Spleen (tissue), 11 donors: Measurements from ENCODE around the gene ERV3-1. TPM values are rescaled to one million over a fixed set of nuclear protein-coding genes. Genes with fewer than 3 reads are reported as not detected.

Experiments
- DNase-seq: peaks from one replicate; pipeline ENCODE4 v3.0.0-alpha.2; 2020
- H3K27ac ChIP-seq, 8 donors: fragments of 200-600 bp; sonication (generic) in 7 of 8; 1 replicate in 4 of 8; 2 replicates in 4 of 8; pipeline versions ENCODE4 v1.5.0 to v1.8.0; 2016 to 2021; ENCODE audit warnings: inconsistent platforms in 4 of 8, mild to moderate bottlenecking in 4 of 8, moderate library complexity in 1 of 8
- H3K27me3 ChIP-seq, 7 donors: fragments of 200-600 bp; sonication (generic) in 6 of 7; replicated peaks in 1 of 7; 1 replicate in 4 of 7; 2 replicates in 3 of 7; pipeline versions ENCODE4 v1.5.0 to v1.8.0; 2016 to 2021; ENCODE audit warnings: inconsistent platforms in 3 of 7, mild to moderate bottlenecking in 1 of 7
- H3K36me3 ChIP-seq, 6 donors: fragments of 200-600 bp; sonication (generic) in 5 of 6; 1 replicate in 4 of 6; 2 replicates in 2 of 6; pipeline versions ENCODE4 v1.5.0 to v1.8.0; 2016 to 2021; ENCODE audit warnings: inconsistent platforms in 2 of 6
- H3K4me1 ChIP-seq, 6 donors: fragments of 200-600 bp; sonication (generic) in 5 of 6; 1 replicate in 3 of 6; 2 replicates in 3 of 6; pipeline versions ENCODE4 v1.5.0 to v1.8.0; 2016 to 2021; ENCODE audit warnings: inconsistent platforms in 3 of 6
- H3K4me3 ChIP-seq, 8 donors: fragments of 200-600 bp; sonication (generic) in 7 of 8; 1 replicate in 4 of 8; 2 replicates in 4 of 8; pipeline versions ENCODE4 v1.5.0 to v1.8.0; 2016 to 2021; ENCODE audit warnings: inconsistent platforms in 4 of 8, mild to moderate bottlenecking in 4 of 8, moderate library complexity in 2 of 8
- H3K9me3 ChIP-seq, 8 donors: fragments of 200-600 bp; sonication (generic) in 7 of 8; 1 replicate in 4 of 8; 2 replicates in 4 of 8; pipeline versions ENCODE4 v1.5.0 to v1.8.0; 2016 to 2021; ENCODE audit warnings: inconsistent platforms in 4 of 8
- CTCF ChIP-seq, 11 experiments: fragments of 200-600 bp in 7 of 11; fragments of 450-650 bp in 4 of 11; sonication (generic) in 4 of 11; IDR thresholded peaks in 8 of 11; conservative IDR thresholded peaks in 3 of 11; 1 replicate in 7 of 11; 2 replicates in 4 of 11; pipeline versions ENCODE4 v1.4.0 to v1.8.0; 2016 to 2021; ENCODE audit warnings: antibody characterized with exemption in 11 of 11, inconsistent platforms in 4 of 11, mild to moderate bottlenecking in 1 of 11
- POLR2A ChIP-seq, 3 donors: fragments of 450-650 bp; IDR thresholded peaks; one replicate each; pipeline ENCODE4 v1.5.1; 2017; ENCODE audit warnings: antibody characterized with exemption in 3 of 3, mild to moderate bottlenecking in 1 of 3
- POLR2AphosphoS5 ChIP-seq, 3 donors: sonication (generic); formaldehyde crosslinking; IDR thresholded peaks; one replicate each; pipeline ENCODE4 v1.5.1; 2017; ENCODE audit warnings: antibody characterized with exemption in 3 of 3
- WGBS, 5 donors: extraction: QIAGEN DNeasy Blood & Tissue Kit in 3 of 5; methylation state at CpG; one replicate each; pipeline versions ENCODE4 v1.1.5 to v1.1.7; 2013 to 2018; 5-methylcytosine and 5-hydroxymethylcytosine counted together
- intact Hi-C: fragments of 100-400 bp; cut with DNase I; formaldehyde crosslinking; loops from one replicate; pipeline ENCODE4 v1.15.0; 2023; ENCODE audit warnings: low total_unique reads
- polyA plus RNA-seq, 3 donors: library from polyadenylated mRNA; stranded (reverse); fragments of 200-250 nt; gene quantifications; one replicate each; pipeline ENCODE4 v1.2.1, GENCODE V29; 2013
- total RNA-seq, 7 donors: library from RNA; depleted of rRNA in 3 of 7; stranded (reverse); fragments of >200 nt in 3 of 7; fragmentation: NEBNext Ultra II Directional in 4 of 7; extraction: Animal tissue kit (Norgen Biotek cat#: 25700) in 4 of 7; gene quantifications; one replicate each; pipeline versions ENCODE4 v1.1.0 to v1.2.1, GENCODE V29; 2016 to 2021
- donor health status: healthy with polysubstance abuse.
- donor health status: DM: no; HTN: no; CAD: no; lungs with moderate emphysema.
- donor health status: DM: no; HTN: no; CAD: no.
- donor health status: Bipolar disorder and iron deficiency.
- donor health status: healthy.
- donor health status: DM: no; HTN: no; CAD: no.
- donor health status: DM: yes; HTN: yes; CAD: no.

ERV3-1 gene
- total and polyA plus RNA-seq, 10 donors = 1.4 to 42.4 (median 22.3) TPM

- peak; percentile 80 for DNase-seq
- peak overlapping the region; percentile 9 to 93 (median 72) for H3K27ac ChIP-seq
- H3K36me3 ChIP-seq = peaks cover 0 to 65% (median 20%) of the 10 kb centered on the region in 6 donors
- TF ChIP-seq POLR2AphosphoS5 (IDR thresholded peaks at IDR 0.05) (peak in 1 of 3 donors; percentile 31), POLR2A (IDR thresholded peaks at IDR 0.05) (no peak)
- intact Hi-C loops = no loop called here
- 57 to 76% (median 70%) methylated on average over 11 of the region's 11 CpGs for WGBS, 5 donors
- peak overlapping the region in 1 of 8 donors; percentile 49 for H3K4me3 ChIP-seq
- peaks cover 6 to 50% (median 19%) of the 10 kb centered on the region in 6 donors for H3K4me1 ChIP-seq
- H3K9me3 ChIP-seq = peaks cover 4 to 98% (median 92%) of the 10 kb centered on the region in 8 donors
- H3K27me3 ChIP-seq = no peaks in the 10 kb centered on the region
Observed at GRCh38 chr7:64999165-65000004, 7.1 kb downstream of the ERV3-1 start.

GRCh38 chr7:64998865-64999164 is 7.7 kb downstream of the ERV3-1 start:
- 96 to 98% (median 97%) methylated on average over 7 of the region's 7 CpGs for WGBS, 5 donors
- peak overlapping the region in 1 of 8 donors; percentile 49 for H3K4me3 ChIP-seq
- intact Hi-C loops = no loop called here
- peaks cover 1 to 44% (median 14%) of the 10 kb centered on the region in 6 donors for H3K4me1 ChIP-seq
- H3K9me3 ChIP-seq = peaks cover 4 to 100% (median 96%) of the 10 kb centered on the region in 8 donors
- peaks cover 0 to 62% (median 20%) of the 10 kb centered on the region in 6 donors for H3K36me3 ChIP-seq
- TF ChIP-seq CTCF (IDR thresholded peaks at IDR 0.05 in 8 of 11, conservative IDR thresholded peaks at IDR 0.05 in 3 of 11) (no peak), POLR2A (IDR thresholded peaks at IDR 0.05) (no peak), POLR2AphosphoS5 (IDR thresholded peaks at IDR 0.05) (no peak)
- DNase-seq = no peak
- H3K27ac ChIP-seq = peak overlapping the region in 7 of 8 donors; percentile 37 to 93 (median 78)
- no peaks in the 10 kb centered on the region for H3K27me3 ChIP-seq

GRCh38 chr7:64997927-64998391 is 8.5 kb downstream of the ERV3-1 start:
- Histone ChIP-seq H3K36me3 (peaks cover 0 to 59% (median 20%) of the 10 kb centered on the region in 6 donors), H3K4me1 (peaks cover 0 to 37% (median 8%) of the 10 kb centered on the region in 6 donors), H3K9me3 (peaks cover 4 to 100% (median 99%) of the 10 kb centered on the region in 8 donors), H3K27ac (peak overlapping the region in 1 of 8 donors; percentile 93), H3K4me3 (no peak overlapping the region), H3K27me3 (no peaks in the 10 kb centered on the region)
- 86 to 96% (median 90%) methylated on average over 7 to 8 of the region's 8 CpGs for WGBS, 5 donors
- TF ChIP-seq CTCF (IDR thresholded peaks at IDR 0.05 in 8 of 11, conservative IDR thresholded peaks at IDR 0.05 in 3 of 11) (no peak), POLR2AphosphoS5 (IDR thresholded peaks at IDR 0.05) (no peak), POLR2A (IDR thresholded peaks at IDR 0.05) (no peak)
- intact Hi-C loops = no loop called here
- DNase-seq = no peak

GRCh38 chr7:64997164-64997908 is 9.2 kb downstream of the ERV3-1 start:
- Histone ChIP-seq H3K4me1 (peaks cover 0 to 30% (median 8%) of the 10 kb centered on the region in 6 donors), H3K27me3 (no peaks in the 10 kb centered on the region), H3K9me3 (peaks cover 4 to 100% (median 100%) of the 10 kb centered on the region in 8 donors), H3K27ac (peak overlapping the region in 1 of 8 donors; percentile 93), H3K4me3 (no peak overlapping the region), H3K36me3 (peaks cover 0 to 59% (median 20%) of the 10 kb centered on the region in 6 donors)
- TF ChIP-seq POLR2A (IDR thresholded peaks at IDR 0.05) (no peak), CTCF (IDR thresholded peaks at IDR 0.05 in 8 of 11, conservative IDR thresholded peaks at IDR 0.05 in 3 of 11) (no peak), POLR2AphosphoS5 (IDR thresholded peaks at IDR 0.05) (no peak)
- 91 to 98% (median 95%) methylated on average over 12 of the region's 12 CpGs for WGBS, 5 donors
- DNase-seq = no peak
- intact Hi-C loops = no loop called here
